Fibroblast of villous mesenchyme (primary cell): ENCODE measurements around the gene MUL1. TPM values are rescaled to one million over a fixed set of nuclear protein-coding genes. Genes with fewer than 3 reads are reported as not detected.

Experiments
- DNase-seq: peaks from one replicate; pipeline ENCODE4 v3.0.0-alpha.2; 2010; ENCODE audit warnings: low read depth
- H3K4me3 ChIP-seq: 2 replicates; pipeline ENCODE4 v1.5.1; 2011; ENCODE audit warnings: low read depth, mild to moderate bottlenecking, low read length
- total RNA-seq: library from RNA; depleted of rRNA; stranded (reverse); fragments of >200 nt; gene quantifications from 2 replicates; pipeline ENCODE4 v1.2.3, GENCODE V29; 2012
- TF ChIP-seq, protein P1 (sequence below): IDR thresholded peaks from 2 replicates; pipeline ENCODE4 v1.5.1; 2012; ENCODE audit warnings: low read depth, mild to moderate bottlenecking, low read length; ENCODE audit not compliant: insufficient read depth

Gene MUL1
- total RNA-seq, 1 donor, result 28.1 TPM

DNA sequence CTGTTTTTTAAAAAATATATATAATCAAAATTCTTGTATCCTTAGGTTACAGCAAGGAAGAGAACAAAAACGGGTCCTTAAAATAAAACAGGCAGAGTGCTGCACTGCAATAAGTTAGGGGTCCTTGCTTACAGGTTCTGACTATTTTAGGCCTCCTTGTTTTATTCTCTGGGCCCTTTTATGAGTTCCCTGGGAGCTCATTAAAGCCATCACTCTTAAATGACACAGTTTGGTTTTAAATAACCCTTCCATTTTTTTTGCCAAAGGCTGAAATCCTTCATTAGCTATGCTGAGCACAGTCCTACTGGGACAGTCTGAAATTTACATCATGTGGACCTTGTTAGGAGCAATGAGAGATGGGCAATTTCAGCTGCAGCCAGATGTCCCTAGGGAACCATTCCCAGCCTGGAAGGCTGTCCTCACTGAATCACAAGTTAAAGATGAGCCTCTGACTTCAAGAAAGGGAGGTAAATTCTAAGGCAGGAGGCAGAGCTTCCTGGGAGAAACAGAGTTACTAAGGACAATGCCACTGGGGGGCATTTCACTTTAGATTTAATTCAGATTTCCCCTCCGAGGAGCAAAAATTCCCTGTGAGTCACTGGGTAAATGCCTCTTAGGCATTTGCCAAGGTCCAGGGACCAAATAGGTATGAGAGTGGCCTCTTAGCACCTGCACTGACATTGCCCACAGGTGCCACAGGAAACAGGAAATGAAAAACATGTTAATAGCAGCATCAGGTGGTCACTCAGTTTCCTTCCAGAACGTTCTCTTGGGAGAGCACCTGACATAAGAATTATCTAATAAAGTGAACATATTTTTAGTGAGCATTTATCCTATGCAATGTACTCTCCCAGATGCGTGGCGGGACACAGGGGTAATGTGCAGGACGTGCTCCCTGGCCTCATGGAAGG, 3.8 kb upstream of the MUL1 start:
- no peak overlapping the region for H3K4me3 ChIP-seq
- TF ChIP-seq, protein P1, sequence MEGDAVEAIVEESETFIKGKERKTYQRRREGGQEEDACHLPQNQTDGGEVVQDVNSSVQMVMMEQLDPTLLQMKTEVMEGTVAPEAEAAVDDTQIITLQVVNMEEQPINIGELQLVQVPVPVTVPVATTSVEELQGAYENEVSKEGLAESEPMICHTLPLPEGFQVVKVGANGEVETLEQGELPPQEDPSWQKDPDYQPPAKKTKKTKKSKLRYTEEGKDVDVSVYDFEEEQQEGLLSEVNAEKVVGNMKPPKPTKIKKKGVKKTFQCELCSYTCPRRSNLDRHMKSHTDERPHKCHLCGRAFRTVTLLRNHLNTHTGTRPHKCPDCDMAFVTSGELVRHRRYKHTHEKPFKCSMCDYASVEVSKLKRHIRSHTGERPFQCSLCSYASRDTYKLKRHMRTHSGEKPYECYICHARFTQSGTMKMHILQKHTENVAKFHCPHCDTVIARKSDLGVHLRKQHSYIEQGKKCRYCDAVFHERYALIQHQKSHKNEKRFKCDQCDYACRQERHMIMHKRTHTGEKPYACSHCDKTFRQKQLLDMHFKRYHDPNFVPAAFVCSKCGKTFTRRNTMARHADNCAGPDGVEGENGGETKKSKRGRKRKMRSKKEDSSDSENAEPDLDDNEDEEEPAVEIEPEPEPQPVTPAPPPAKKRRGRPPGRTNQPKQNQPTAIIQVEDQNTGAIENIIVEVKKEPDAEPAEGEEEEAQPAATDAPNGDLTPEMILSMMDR, result no peak
- DNase-seq, result no peak

DNA sequence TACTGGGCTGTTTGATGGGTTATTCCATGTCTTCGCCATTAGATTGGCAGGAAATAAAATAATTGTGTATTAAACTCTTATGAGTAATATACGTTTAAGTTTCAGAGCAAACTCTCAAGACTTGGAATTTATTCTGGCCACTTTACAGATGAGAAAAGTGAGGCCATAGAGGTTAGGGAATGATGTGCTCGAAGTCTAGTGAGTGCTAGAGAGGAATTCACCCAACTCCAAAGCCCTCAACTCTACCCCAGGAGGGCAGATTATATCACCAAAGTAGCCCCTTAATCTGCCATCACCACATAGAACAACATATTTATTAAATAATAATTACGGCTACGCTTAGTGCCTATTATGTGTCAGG, 440 bp upstream of the MUL1 start:
- DNase-seq, result no peak
- H3K4me3 ChIP-seq, result peak overlapping the region; percentile 92
- TF ChIP-seq, protein P1, result no peak

DNA sequence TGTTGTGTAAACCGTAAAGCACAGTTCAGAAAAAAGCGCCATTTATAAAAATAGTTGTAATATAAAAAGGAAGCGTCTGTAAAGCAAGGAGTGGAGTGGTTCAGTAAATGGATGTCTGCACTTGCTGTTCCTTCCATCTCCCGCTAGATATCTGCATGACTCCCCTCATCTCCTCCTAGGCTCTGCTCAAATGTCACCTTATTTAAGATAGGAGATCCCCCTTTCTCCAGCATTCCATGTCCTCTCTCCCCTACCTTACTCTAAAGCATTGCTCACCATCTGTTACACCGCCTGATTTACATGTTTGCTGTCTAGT, 745 bp downstream of the MUL1 start:
- peak overlapping the region; percentile 92 for H3K4me3 ChIP-seq
- no peak for DNase-seq
- TF ChIP-seq, protein P1, result no peak

DNA sequence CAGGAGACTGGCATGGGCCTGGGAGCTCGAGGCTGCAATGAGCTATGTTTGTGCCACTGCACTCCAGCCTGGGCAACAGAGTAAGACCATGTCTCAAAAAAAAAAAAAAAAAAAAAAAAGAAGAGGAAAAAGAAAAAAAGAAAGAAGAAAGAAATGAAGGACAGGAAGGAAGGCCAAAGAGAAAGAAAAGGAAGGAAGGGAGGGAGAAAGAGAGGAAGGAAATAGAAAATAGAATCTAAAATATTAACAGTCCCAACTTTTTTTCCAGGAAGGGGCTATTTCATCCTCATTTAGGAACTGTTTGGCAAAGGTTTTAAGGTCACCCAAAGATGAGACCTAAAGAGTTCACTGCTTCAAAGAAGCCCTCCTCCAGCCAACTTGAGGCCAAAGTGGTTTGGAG, 2.5 kb downstream of the MUL1 start:
- TF ChIP-seq, protein P1, result no peak
- no peak for DNase-seq
- no peak overlapping the region for H3K4me3 ChIP-seq

DNA sequence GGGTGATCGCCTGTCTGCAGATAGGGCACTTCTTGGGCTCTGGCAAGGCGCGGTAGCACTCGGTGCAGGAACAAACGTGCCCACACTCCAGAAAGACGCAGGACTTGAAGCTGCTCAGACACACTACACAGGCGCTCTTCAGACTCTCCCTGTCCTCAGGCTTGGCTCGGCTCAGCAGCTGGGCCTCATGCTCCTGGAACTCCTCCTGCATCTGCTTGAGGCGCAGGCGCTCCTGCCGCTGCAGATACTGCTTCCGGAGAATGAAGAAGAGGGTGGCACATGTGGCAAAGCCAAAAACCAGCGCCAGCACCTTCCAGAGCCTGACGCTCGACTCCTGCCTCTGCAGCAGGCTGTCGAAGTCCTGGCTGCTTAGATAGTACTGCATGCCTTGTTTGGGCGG, 7.2 kb downstream of the MUL1 start:
- H3K4me3 ChIP-seq, result no peak overlapping the region
- TF ChIP-seq, protein P1, result no peak
- DNase-seq, result no peak

DNA sequence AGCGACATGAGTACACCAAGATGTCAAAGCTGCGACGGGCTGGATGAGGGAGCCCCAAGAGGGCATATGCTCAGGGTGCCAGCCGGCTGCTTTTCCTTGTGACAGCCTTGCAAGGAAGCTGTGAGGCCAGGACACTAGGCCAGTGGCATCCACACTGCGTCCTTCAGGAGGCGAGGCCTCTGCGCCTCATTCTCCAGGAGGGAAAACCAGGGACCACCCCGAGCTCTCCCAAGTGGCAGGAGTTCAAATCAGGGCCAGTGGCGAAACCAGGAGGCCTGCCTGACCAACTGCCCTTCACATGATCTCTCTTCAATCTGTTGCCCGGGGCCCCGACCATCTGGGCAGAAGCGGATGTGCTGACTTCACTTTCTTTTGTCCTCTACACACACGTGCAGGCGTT, 8.2 kb downstream of the MUL1 start:
- TF ChIP-seq, protein P1, result no peak

DNA sequence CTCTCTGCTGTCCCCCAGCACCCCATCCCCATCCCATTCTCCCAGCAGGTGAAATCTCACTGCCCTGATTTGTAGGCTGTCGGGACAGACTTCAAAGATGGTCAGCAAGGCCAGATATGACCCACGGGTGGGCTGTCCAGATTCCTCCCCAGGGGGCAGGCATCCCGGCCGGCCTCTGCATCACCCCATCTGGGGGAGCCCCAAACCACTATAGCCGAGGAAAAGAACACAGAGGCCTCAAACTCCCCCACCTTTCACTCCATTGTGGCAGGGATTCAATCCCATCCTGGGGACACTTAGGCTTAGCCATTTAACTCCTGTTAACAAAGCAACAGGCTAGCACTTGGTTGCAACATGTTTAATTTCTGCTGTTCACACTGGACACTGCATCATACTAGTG, 8.8 kb downstream of the MUL1 start:
- H3K4me3 ChIP-seq, result no peak overlapping the region
- DNase-seq, result no peak
- TF ChIP-seq, protein P1, result no peak

More for the DNA sequence above, 8.2 kb downstream of the MUL1 start:
- no peak overlapping the region for H3K4me3 ChIP-seq
- no peak for DNase-seq
